Breast epithelium (tissue), 3 donors: ENCODE measurements around the gene CCNB2.

Experiments
- POLR2A ChIP-seq: fragments of 450-650 bp; IDR thresholded peaks from one replicate; pipeline ENCODE4 v1.6.1; 2016; ENCODE audit warnings: antibody characterized with exemption, mild to moderate bottlenecking, moderate library complexity
- POLR2AphosphoS5 ChIP-seq, 3 donors: sonication (generic); formaldehyde crosslinking; IDR thresholded peaks; one replicate each; pipeline ENCODE4 v1.6.1; 2017; ENCODE audit warnings: antibody characterized with exemption in 3 of 3

- no peak for TF ChIP-seq POLR2A
- no peak for TF ChIP-seq POLR2AphosphoS5 (IDR thresholded peaks at IDR 0.05)
These were observed 53.7 kb downstream of the CCNB2 start for GRCh38 chr15:59158701-59159034.
